IPS-NIHi7 (cell line): ENCODE results near the gene STAM2.
"Not testable (repeated sequence)": the region's sequence is repeated elsewhere in the genome, so short reads cannot be mapped to it uniquely, and the experiment has no call there.

Experiments
- DNase-seq: peaks from one replicate; pipeline ENCODE4 v3.0.0; 2012; ENCODE audit warnings: mixed read lengths; ENCODE audit errors: extremely low spot score

Gene STAM2

GRCh38 chr2:152106464-152106863, 69.1 kb downstream of the STAM2 start:
- no peak for DNase-seq

- DNase-seq = no peak
These were observed 72.3 kb downstream of the STAM2 start for GRCh38 chr2:152103271-152103670.

- no peak for DNase-seq
These were observed 74.6 kb downstream of the STAM2 start for GRCh38 chr2:152100961-152101360.

DNA sequence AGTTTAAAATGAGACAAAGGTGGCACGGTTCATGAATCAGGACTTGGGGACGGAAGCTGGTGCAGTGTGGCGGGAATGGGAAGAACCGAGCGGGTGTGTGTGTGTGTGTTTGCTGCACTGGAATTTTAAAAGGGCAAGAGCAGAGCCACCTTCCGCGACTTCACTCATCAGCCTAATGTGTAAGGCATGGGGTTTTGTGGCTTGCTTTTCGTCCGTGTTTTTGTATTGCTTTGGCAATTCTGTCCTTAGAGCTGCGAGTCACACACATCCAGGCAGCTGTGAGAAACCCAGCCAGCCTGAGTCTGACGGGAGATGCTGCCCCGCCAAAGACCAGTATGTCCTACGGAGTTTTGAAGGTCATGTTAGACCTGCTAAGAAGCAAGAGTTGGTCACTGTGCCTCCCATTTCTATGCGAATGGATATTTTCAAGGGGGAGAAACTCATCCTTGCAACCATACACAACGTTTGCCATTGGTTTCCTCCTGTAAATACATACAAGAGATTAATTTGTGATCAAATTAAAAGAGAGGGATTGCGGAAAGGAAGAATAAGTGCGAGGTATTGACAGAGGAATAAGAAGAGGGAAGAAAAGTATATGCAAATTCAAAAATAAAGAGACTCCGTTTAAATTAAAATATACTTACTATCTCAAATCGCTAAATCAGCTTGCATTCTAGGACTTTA, 76.1 kb downstream of the STAM2 start:
- DNase-seq = peak; percentile 32

DNA sequence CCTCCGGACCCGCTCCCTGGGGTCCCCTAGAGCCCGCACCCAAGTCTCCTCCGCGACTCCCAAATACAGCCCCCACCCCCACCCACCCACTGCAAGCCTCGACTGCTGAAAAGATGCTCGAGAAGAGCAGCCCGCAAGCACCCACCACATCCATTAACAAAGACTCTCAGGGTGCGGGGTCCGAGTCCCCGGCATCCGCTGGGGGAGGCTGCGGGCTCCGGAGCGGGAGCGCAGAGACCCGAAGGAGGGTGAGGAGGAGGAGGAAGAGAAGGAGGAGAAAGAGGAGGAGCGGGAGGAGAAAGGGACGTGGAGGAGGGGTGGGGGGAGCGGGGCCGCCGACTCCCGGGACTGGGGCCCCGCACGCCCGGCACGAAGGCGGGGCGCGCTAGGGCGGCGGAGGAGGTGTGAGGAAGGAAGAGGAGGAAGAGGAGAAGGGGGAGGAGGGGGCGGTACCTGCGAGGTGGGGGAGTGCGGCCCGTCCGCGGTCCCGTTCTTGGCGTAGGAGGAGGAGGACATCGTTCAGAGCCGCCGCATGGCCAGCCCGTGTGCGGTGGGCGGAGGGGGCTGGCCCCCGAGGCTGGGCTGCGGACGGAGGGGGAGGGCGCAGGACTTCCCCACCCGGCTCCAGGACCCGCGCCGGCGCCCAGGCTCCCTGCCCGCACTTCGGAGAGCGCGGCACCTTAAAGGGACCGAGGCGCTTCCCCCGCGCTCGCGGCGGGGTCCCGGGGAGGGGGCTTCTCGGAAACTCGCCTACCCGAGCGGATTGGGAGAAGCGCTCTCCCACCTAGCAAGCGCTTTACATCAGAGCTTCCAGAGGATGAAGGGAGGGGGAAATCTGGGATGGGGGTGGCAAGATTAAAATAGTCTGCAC, 76.8 kb downstream of the STAM2 start, which contains the start of gene CACNB4:
Gene CACNB4 (minus strand): TSS at position 549 of the 871 bp plus-strand sequence.
- DNase-seq = peak; percentile 68

DNA sequence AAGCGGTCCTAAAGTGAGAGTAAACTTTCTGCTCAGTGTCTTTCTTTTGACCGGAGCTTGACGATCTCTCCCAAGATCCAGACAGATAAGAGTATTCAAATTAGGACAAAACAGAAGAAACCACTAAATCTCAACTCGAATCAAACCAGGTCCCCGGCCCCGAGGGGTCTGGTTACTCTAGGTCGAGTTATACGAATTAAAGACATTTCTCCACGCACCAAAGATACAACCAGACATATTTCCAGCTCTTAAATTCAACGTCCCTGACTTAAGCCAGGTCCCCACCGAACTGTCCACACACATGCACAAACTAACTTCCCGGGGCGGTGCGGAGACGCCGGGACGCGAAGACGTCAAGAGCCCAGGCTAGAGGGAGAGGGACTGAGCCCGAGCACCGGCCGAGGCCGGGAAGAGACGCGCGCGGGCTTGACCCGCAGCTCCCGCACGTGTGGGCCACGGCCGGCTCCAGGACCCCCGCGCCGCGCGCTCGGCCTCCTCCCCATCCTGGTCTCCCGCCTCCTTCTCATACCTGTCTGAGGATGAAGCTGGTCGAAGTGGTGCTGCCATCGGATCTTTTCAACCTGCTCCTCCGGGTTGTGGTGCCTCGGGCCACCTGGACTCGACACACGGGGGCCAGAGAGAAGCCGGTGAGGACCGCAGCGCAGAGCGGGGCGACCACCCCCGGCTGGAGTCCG, 77.6 kb downstream of the STAM2 start:
- peak; percentile 49 for DNase-seq

GRCh38 chr2:152097290-152097800, 78.2 kb downstream of the STAM2 start:
- no peak for DNase-seq

GRCh38 chr2:152095146-152095545, 80.4 kb downstream of the STAM2 start:
- no peak for DNase-seq

GRCh38 chr2:152094014-152094413, 81.5 kb downstream of the STAM2 start:
- no peak for DNase-seq

- DNase-seq = no peak
These were observed 82.1 kb downstream of the STAM2 start for GRCh38 chr2:152093464-152093863.

- DNase-seq = no peak
These were observed 83.5 kb downstream of the STAM2 start for GRCh38 chr2:152092095-152092494.

- DNase-seq = not testable (repeated sequence)
These were observed 84.8 kb downstream of the STAM2 start for GRCh38 chr2:152090726-152091125.

- no peak for DNase-seq
These were observed 86.3 kb downstream of the STAM2 start for GRCh38 chr2:152089238-152089637.

DNA sequence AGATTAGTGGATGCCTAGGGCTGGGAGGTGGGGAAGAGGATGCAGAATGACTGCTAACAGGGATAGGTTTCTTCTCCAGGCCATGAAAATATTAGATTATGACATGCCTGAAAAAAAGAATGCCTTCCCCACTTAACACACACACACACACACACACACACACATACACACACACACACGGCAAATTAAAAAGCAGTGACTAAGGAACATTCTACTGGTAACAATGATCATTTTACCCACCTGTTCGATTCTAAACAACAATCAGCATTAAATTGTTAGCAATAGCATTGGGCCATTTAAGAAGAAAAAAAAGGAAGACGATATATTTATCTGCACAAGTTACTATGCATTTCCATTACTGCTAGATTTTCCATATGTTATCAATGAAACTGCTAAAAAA, 87.6 kb downstream of the STAM2 start:
- DNase-seq = no peak

DNA sequence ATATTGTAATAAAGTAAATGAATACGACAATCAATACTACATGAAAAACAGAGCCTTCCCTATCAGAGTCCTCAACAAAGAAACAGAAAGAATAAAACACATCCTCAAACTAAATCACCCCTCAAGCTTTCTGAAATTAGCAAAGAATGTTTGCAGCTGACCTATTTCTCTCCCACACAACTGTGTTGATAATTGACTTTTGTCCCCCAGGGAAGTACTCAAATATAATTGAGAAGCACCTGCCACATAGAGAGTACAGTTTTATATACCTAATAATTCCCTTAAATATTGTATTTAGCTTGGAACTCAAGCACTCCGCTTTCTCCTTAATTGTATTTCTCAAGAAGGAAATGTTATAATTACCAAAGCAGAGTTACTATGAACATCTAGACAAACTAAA, 89.3 kb downstream of the STAM2 start:
- no peak for DNase-seq

GRCh38 chr2:152084076-152084475, 91.5 kb downstream of the STAM2 start:
- DNase-seq = no peak

GRCh38 chr2:152083202-152083875, 92.2 kb downstream of the STAM2 start:
- no peak for DNase-seq

- DNase-seq = no peak
These were observed 96.9 kb downstream of the STAM2 start for GRCh38 chr2:152078662-152079061.

GRCh38 chr2:152078023-152078422, 97.5 kb downstream of the STAM2 start:
- no peak for DNase-seq

GRCh38 chr2:152075461-152076050, 100.0 kb downstream of the STAM2 start:
- DNase-seq = no peak

DNA sequence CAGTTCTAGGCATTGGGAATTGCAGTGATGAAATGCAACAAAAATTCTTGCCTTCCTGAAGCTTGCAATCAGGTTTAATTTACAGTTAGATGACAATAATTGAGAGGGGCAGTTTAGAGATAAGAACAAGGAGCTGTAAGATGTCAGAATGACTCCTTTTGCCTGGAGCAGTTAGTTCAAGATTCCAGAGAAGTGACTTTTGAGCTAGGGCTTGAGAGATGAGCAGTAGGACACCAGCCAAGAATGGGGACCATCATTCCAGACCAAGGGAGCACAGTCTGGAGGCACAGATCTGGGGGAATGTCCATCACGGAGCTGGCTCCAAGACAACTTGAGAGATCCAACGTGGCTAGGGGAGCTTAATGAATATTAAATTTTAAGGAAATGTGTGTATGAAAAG, 103.6 kb downstream of the STAM2 start:
- DNase-seq = no peak
